ENCODE measurements around the gene ARHGAP42.

- TF ChIP-seq, protein P1, sequence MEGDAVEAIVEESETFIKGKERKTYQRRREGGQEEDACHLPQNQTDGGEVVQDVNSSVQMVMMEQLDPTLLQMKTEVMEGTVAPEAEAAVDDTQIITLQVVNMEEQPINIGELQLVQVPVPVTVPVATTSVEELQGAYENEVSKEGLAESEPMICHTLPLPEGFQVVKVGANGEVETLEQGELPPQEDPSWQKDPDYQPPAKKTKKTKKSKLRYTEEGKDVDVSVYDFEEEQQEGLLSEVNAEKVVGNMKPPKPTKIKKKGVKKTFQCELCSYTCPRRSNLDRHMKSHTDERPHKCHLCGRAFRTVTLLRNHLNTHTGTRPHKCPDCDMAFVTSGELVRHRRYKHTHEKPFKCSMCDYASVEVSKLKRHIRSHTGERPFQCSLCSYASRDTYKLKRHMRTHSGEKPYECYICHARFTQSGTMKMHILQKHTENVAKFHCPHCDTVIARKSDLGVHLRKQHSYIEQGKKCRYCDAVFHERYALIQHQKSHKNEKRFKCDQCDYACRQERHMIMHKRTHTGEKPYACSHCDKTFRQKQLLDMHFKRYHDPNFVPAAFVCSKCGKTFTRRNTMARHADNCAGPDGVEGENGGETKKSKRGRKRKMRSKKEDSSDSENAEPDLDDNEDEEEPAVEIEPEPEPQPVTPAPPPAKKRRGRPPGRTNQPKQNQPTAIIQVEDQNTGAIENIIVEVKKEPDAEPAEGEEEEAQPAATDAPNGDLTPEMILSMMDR (IDR thresholded peaks at IDR 0.05; ENCODE audit: insufficient read depth, low read length, poor library complexity, severe bottlenecking) = no peak
- no peak for TF ChIP-seq EZH2phosphoT487 (conservative IDR thresholded peaks at IDR 0.05; ENCODE audit: low read length)
Measured at GRCh38 chr11:100963375-100963774, 276.3 kb downstream of the ARHGAP42 start.

Measured in SU-DHL-6 (cell line).